SW480 (cell line): ENCODE data around the gene MINDY2.

ENCODE experiments used
- DNase-seq: peaks from one replicate; pipeline ENCODE4 v3.0.0-alpha.2; 2016; ENCODE audit warnings: low spot score

MINDY2 gene

GRCh38 chr15:58770857-58771620 lies at the start of gene MINDY2:
TSS of gene MINDY2 (plus strand) at chr15:58771302. CDS start at chr15:58771396, 94 bp downstream.
- DNase-seq = peak; percentile 95

- no peak for DNase-seq
Measured at GRCh38 chr15:58724466-58724865, 46.6 kb upstream of the MINDY2 start.

- no peak for DNase-seq
Measured at GRCh38 chr15:58726867-58727266, 44.2 kb upstream of the MINDY2 start.

- peak; percentile 28 for DNase-seq
Measured at GRCh38 chr15:58731756-58732535, 39.2 kb upstream of the MINDY2 start.

- DNase-seq = no peak
Measured at GRCh38 chr15:58732625-58733363, 38.3 kb upstream of the MINDY2 start.

GRCh38 chr15:58734859-58735258 lies 36.2 kb upstream of the MINDY2 start:
- no peak for DNase-seq

GRCh38 chr15:58736018-58736643 lies 35.0 kb upstream of the MINDY2 start:
- no peak for DNase-seq

- DNase-seq = no peak
Measured at GRCh38 chr15:58737298-58737697, 33.8 kb upstream of the MINDY2 start.

- DNase-seq = no peak
Measured at GRCh38 chr15:58738046-58738707, 32.9 kb upstream of the MINDY2 start.

GRCh38 chr15:58740436-58740835 lies 30.7 kb upstream of the MINDY2 start:
- DNase-seq = no peak

GRCh38 chr15:58741032-58741431 lies 30.1 kb upstream of the MINDY2 start:
- no peak for DNase-seq

GRCh38 chr15:58742022-58742813 lies 28.9 kb upstream of the MINDY2 start:
- DNase-seq = no peak

- no peak for DNase-seq
Measured at GRCh38 chr15:58742819-58743502, 28.1 kb upstream of the MINDY2 start.

- no peak for DNase-seq
Measured at GRCh38 chr15:58746174-58746573, 24.9 kb upstream of the MINDY2 start.

- no peak for DNase-seq
Measured at GRCh38 chr15:58748040-58748851, 22.9 kb upstream of the MINDY2 start.

GRCh38 chr15:58748852-58749531 lies 22.1 kb upstream of the MINDY2 start:
- DNase-seq = peak; percentile 52

- peak; percentile 94 for DNase-seq
Measured at GRCh38 chr15:58749532-58750337, 21.4 kb upstream of the MINDY2 start, which contains the start of gene ADAM10. TSS of gene ADAM10 (minus strand) at chr15:58749707. CDS start at chr15:58749534, 173 bp downstream.

- DNase-seq = no peak
Measured at GRCh38 chr15:58752716-58753115, 18.4 kb upstream of the MINDY2 start.
